DND-41 (cell line): ENCODE measurements around the gene B4GALT3.

Experiments
- EZH2 ChIP-seq: IDR thresholded peaks from 3 replicates; pipeline ENCODE4 v1.6.1; 2012; ENCODE audit warnings: borderline replicate concordance, low read depth, mild to moderate bottlenecking, moderate library complexity, low read length, inconsistent platforms; ENCODE audit not compliant: severe bottlenecking
- TF ChIP-seq, protein P1 (sequence below): IDR thresholded peaks from 2 replicates; pipeline ENCODE4 v1.5.1; 2012; ENCODE audit warnings: borderline replicate concordance, low read length, moderate library complexity, mild to moderate bottlenecking; ENCODE audit not compliant: poor library complexity, severe bottlenecking; ENCODE audit errors: extremely low read depth

DNA sequence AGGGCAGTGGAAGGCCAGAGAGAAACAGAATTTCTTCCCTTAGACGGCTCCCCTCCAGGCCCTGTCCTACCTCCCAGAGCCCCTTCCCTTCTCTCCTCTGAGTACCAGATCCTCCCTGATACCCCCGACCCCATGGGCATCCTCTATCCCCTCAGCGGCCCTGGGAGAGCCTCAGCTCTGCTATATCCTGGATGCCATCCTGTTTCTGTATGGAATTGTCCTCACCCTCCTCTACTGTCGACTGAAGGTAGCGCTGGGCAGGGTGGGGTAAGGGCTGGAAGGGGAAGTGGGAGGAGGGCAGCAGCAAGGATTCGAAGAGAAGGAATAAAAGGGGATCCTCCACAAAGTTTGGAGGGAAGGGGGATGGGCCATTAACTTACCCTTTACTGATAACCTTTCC lies 40.5 kb upstream of the B4GALT3 start:
- TF ChIP-seq, protein P1, sequence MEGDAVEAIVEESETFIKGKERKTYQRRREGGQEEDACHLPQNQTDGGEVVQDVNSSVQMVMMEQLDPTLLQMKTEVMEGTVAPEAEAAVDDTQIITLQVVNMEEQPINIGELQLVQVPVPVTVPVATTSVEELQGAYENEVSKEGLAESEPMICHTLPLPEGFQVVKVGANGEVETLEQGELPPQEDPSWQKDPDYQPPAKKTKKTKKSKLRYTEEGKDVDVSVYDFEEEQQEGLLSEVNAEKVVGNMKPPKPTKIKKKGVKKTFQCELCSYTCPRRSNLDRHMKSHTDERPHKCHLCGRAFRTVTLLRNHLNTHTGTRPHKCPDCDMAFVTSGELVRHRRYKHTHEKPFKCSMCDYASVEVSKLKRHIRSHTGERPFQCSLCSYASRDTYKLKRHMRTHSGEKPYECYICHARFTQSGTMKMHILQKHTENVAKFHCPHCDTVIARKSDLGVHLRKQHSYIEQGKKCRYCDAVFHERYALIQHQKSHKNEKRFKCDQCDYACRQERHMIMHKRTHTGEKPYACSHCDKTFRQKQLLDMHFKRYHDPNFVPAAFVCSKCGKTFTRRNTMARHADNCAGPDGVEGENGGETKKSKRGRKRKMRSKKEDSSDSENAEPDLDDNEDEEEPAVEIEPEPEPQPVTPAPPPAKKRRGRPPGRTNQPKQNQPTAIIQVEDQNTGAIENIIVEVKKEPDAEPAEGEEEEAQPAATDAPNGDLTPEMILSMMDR = no peak
- no peak for TF ChIP-seq EZH2
